ENCODE results near the gene TMEM198.

The TMEM198 gene

DNA sequence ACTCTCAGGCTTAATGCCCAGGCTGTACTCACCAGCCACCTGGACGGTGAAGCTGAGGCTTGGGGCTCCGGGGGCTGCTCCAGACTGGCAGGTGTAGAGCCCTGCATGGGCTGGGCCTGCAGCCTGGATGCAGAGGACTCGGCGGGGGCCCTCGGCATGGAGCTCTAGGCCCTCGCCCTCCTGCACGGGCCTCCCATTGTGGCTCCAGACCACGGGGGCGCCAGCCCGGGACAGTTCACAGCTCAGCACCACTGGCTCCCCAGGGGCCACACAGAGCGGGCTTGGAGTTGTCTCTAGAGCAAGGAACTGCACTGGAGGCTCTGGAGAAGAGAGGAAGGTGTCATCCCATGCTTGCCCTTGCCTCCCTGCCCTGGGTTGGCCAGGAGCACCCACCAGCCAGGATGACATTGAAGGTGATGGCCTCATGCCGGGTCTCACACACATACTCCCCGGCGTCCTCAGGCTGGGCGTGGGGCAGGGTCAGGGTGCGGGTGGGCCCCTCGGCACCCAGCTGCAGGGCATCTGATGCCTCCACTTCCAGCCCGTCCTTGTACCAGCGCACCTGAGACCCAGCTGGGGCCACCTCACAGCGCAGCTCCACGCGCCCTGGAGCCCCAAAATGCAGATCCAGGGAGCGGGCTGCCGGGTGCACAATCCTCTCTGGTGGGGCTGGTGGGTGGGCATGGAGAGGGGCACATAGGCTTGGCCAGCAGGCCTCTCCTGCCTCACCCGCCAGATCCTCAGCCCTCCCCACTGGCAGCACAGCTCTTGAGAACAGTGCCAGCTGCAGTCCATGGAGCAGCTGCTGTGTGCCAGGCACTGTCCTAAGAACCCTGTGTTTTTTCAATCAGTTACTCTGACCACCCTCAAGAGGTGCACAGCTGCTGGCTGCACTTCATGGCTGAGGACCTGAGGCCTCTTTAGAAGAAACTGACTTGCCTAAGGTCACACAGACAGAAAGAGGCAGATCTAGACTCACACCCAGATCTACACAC is 14.3 kb downstream of the TMEM198 start:
- H3K27me3 ChIP-seq (ENCODE audit: insufficient read depth, low read depth, severe bottlenecking) = no peaks in the 10 kb centered on the region
- DNase-seq = no peak
- TF ChIP-seq, protein P1, sequence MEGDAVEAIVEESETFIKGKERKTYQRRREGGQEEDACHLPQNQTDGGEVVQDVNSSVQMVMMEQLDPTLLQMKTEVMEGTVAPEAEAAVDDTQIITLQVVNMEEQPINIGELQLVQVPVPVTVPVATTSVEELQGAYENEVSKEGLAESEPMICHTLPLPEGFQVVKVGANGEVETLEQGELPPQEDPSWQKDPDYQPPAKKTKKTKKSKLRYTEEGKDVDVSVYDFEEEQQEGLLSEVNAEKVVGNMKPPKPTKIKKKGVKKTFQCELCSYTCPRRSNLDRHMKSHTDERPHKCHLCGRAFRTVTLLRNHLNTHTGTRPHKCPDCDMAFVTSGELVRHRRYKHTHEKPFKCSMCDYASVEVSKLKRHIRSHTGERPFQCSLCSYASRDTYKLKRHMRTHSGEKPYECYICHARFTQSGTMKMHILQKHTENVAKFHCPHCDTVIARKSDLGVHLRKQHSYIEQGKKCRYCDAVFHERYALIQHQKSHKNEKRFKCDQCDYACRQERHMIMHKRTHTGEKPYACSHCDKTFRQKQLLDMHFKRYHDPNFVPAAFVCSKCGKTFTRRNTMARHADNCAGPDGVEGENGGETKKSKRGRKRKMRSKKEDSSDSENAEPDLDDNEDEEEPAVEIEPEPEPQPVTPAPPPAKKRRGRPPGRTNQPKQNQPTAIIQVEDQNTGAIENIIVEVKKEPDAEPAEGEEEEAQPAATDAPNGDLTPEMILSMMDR (IDR thresholded peaks at IDR 0.05; ENCODE audit: low read depth, low read length) = no peak
- H3K36me3 ChIP-seq = peaks cover 5% of the 10 kb centered on the region
- H3K27ac ChIP-seq = no peak overlapping the region
- H3K9me3 ChIP-seq (ENCODE audit: severe bottlenecking) = no peaks in the 10 kb centered on the region
- no peak overlapping the region for H3K4me3 ChIP-seq (ENCODE audit: low read depth, low read length)

DNA sequence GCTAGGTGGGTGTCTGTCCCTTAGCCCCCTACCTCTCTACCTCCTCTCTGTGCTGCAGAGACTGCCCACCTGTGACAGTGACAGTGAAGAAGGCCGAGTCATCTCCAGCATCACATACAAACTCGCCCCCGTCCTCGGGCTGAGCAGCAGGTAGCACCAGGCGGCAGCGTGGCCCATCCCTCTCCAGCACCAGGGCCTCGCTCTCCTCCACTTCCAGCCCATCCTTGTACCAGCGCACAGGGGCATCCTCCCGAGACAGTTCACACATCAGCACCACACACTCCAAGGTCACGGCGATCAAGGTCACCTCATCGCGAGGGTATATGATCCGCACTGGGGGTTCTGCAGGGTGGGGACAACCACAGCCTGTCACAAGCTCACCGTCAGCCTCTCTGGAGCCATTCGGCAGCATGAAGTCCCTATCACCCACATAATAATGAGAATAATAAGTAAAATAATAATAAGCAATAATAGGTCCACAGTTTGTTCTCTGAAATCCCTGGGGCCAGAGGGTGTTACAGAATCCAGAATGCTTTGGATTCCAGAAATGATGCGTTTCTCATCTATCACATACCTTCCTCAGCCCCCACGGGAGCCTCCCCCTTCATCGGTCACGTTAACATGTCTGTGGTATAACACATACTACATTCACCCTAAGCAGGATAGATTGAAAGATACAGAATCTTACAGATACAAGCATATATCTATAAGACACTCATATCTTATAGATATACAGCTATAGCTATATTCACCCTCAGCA is 15.5 kb downstream of the TMEM198 start:
- TF ChIP-seq, protein P1 (IDR thresholded peaks at IDR 0.05; ENCODE audit: low read depth, low read length) = no peak
- peak; percentile 8 for DNase-seq
- H3K27ac ChIP-seq = no peak overlapping the region
- H3K9me3 ChIP-seq (ENCODE audit: severe bottlenecking) = no peaks in the 10 kb centered on the region
- no peak overlapping the region for H3K4me3 ChIP-seq (ENCODE audit: low read depth, low read length)
- peaks cover 16% of the 10 kb centered on the region for H3K36me3 ChIP-seq
- H3K27me3 ChIP-seq (ENCODE audit: insufficient read depth, low read depth, severe bottlenecking) = no peaks in the 10 kb centered on the region

DNA sequence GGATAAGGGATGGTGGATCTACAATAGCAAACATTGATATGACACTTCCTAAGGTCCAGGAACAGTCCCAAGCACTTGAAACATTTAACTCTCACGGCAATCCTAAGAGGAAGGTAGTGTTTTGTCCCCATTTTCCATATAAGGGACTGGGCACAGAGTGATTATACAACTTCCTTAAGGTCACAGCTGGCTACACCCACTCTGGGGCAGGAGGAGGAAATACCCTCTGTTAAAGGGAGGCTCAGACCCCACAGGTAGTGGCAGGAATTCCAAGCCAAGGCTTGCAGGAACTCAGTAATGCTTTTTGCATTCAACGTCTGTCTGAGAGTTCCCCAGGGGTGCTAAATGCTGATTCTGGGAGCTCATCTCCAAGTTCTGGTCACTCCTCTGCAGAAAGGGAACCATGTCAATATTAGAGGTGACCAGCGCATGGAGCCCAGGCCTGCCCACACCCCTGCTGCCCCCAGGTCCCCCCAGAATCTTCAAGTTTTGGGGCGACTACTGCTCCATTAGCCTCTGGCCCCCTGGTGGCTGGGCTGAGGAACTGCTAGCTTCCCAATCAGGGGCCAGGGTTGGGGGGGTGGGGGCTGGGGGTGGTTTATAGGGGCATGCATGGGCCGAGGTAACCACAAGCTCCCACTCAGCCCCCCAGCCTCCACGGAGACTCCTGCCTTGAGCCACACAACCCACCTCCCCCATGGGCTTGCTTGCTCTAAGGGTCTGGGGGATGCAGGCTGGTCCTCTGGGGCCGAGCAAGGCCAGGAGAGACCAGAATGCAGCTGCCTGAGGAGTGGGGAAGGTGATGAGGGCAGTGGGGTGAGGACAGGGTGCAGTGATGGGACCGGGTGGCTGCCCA is 16.4 kb downstream of the TMEM198 start:
- no peak overlapping the region; the same call in 1 of the 2 replicates for H3K27ac ChIP-seq
- TF ChIP-seq, protein P1 (IDR thresholded peaks at IDR 0.05; ENCODE audit: low read depth, low read length) = peak; percentile 65
- H3K27me3 ChIP-seq (ENCODE audit: insufficient read depth, low read depth, severe bottlenecking) = no peaks in the 10 kb centered on the region
- peaks cover 25% of the 10 kb centered on the region for H3K36me3 ChIP-seq
- H3K4me3 ChIP-seq (ENCODE audit: low read depth, low read length) = no peak overlapping the region
- no peak for DNase-seq
- no peaks in the 10 kb centered on the region for H3K9me3 ChIP-seq (ENCODE audit: severe bottlenecking)

DNA sequence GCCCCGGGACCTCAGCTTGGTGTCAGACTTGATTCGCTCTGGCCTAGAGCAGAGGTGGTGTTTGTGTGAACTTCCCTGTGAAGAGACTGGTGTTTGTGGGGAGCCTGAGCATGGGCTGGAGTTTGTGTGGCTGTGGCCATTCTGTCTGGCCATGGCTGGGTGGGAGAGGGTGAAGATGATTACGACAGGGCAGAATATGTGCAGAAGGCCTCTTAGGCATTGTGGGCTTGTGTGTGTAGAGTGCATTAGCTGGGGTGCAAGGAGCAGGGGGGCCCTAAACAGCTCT is 17.0 kb downstream of the TMEM198 start:
- TF ChIP-seq, protein P1 (IDR thresholded peaks at IDR 0.05; ENCODE audit: low read depth, low read length) = no peak
- Histone ChIP-seq H3K4me3 (ENCODE audit: low read depth, low read length) (no peak overlapping the region), H3K27ac (no peak overlapping the region; the same call in 1 of the 2 replicates), H3K36me3 (peaks cover 25% of the 10 kb centered on the region), H3K27me3 (ENCODE audit: insufficient read depth, low read depth, severe bottlenecking) (no peaks in the 10 kb centered on the region), H3K9me3 (ENCODE audit: severe bottlenecking) (no peaks in the 10 kb centered on the region)
- DNase-seq = no peak

- Histone ChIP-seq H3K27me3 (ENCODE audit: insufficient read depth, low read depth, severe bottlenecking) (no peaks in the 10 kb centered on the region), H3K36me3 (peaks cover 26% of the 10 kb centered on the region), H3K9me3 (ENCODE audit: severe bottlenecking) (no peaks in the 10 kb centered on the region), H3K4me3 (ENCODE audit: low read depth, low read length) (no peak overlapping the region), H3K27ac (no peak overlapping the region; the same call in 1 of the 2 replicates)
- no peak for DNase-seq
- TF ChIP-seq, protein P1 (IDR thresholded peaks at IDR 0.05; ENCODE audit: low read depth, low read length) = no peak
Observed at GRCh38 chr2:219561179-219562048, 17.6 kb downstream of the TMEM198 start.
